ENCODE results near the gene MIXL1. TPM values are rescaled to one million over a fixed set of nuclear protein-coding genes. Genes with fewer than 3 reads are reported as not detected.
"Not testable (repeated sequence)": the region's sequence is repeated elsewhere in the genome, so short reads cannot be mapped to it uniquely, and the experiment has no call there.

Gene MIXL1
- not detected in 2 replicates for total RNA-seq (2014; rRNA removed; shearing (Covaris generic))

GRCh38 chr1:226223157-226223785 is at the start of gene MIXL1:
Gene MIXL1 (plus strand): TSS chr1:226223664. CDS start chr1:226223682, 18 bp downstream.
- DNase-seq (ENCODE audit: low read depth) = no peak

DNA sequence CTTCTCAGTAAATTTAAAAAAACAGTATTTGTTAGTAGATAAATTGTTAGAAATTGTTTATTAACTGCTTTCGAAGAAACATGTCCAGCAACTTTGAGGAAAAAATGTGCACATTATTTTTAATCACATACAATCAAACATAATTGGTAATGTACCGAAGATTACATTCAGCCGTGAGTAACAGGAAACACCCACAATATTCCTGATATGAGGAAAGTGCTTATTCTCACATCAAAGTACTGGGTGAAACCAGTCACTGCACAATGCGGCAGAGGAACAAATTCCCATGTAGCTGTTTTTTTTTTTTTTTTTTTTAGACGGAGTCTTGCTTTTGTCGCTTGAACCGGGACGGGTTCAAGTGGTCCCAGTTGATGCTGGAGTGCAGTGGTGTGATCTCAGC is 46.6 kb upstream of the MIXL1 start:
- no peak for DNase-seq (ENCODE audit: low read depth)

DNA sequence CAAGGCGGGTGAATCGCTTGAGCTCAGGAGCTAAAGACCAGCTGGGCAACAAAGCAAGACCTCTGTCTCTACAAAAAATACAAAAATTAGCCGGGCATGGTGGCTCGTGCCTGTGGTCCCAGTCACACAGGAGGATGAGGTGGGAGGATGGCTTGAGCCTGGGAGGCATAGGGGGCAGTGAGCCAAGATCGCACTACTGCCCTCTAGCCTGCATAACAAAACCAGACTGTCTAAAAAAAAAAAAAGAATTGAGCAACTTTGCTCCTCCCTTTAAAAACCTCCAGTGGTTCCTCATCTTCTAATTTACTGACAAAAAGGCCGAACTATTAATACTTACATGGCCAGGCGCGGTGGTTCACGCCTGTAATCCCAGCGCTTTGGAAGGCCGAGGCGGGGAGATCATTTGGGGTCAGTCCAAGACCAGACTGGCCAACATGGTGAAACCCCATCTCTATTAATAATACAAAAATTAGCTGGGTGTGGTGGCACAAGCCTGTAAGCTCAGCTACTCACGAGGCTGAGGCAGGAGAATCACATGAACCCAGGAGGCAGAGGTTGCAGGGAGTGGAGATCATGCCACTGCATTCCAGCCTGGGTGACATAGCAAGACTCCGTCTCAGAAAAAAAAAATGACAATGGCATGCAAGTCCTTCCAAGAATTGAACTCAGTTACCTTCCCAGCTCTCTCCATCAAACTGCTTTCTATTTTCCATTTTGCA is 41.3 kb upstream of the MIXL1 start:
- peak; percentile 84 for DNase-seq (ENCODE audit: low read depth)

- DNase-seq (ENCODE audit: low read depth) = peak; percentile 34
These were observed 38.1 kb upstream of the MIXL1 start for GRCh38 chr1:226185141-226186036.

GRCh38 chr1:226186124-226187018 is 37.1 kb upstream of the MIXL1 start, which contains the start of gene ACBD3:
Gene ACBD3 (minus strand): TSS chr1:226186741. CDS start chr1:226186675, 66 bp downstream.
- peak; percentile 83 for DNase-seq (ENCODE audit: low read depth)

- DNase-seq (ENCODE audit: low read depth) = no peak
These were observed 36.5 kb upstream of the MIXL1 start for GRCh38 chr1:226187019-226187322.

DNA sequence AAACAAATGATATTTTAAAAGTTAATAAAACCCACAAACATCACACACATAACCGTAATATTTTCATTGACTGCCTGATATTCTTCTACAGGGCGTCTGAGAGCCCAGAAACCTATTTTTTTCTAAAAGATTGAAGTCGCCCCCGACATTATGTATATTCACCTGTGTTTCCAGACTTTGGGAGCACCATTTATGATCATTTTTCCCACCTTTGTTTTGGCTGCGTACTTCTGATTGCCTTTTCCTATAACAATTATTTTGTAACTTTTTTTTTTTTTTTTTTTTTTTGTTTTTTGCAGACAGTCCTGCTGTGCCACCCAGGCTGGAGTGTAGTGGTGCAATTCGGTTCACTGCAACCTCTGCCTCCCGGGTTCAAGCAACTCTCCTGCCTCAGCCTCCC is 36.1 kb upstream of the MIXL1 start:
- DNase-seq (ENCODE audit: low read depth) = no peak

DNA sequence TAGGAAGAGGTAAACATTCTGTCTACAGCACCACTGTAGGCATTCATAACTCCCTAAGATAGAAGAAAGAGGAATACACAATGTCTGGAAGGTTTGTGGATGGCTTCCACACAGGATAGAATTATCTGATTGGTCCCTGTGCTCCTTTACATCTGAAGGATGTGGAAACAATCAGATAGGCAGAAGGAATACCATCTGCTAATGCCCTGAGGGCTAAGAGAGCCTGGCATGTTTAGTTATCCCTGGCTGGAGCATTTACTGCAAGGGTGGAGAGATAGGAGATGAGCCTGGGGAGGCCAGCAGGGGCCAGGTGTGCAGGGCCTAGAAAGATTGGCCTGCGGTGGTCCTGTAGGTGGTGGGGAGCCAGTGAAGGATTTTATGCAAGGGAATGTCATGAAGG is 28.3 kb upstream of the MIXL1 start:
- peak; percentile 19 for DNase-seq (ENCODE audit: low read depth)

DNA sequence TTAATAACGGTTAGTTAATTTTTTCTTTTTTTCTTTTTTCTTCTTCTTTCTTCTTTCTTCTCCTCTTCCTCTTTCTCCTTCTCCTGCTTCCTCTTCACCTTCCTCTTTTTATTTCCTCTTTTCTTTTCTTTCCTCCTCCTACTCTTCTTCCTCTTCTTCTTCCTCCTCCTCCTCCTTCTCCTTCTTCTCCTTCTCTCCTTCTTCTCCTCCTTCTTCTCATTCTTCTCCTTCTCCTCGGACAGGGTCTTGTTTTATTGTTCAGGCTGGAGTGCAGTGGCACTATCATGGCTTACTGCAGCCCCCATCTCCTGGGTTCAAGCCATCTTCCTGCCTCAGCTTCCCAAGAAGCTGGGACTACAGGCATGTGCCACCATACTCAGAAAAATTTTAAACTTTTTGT is 23.5 kb upstream of the MIXL1 start:
- DNase-seq (ENCODE audit: low read depth) = no peak

- DNase-seq (ENCODE audit: low read depth) = peak; percentile 10
These were observed 22.4 kb upstream of the MIXL1 start for GRCh38 chr1:226201029-226201593.

DNA sequence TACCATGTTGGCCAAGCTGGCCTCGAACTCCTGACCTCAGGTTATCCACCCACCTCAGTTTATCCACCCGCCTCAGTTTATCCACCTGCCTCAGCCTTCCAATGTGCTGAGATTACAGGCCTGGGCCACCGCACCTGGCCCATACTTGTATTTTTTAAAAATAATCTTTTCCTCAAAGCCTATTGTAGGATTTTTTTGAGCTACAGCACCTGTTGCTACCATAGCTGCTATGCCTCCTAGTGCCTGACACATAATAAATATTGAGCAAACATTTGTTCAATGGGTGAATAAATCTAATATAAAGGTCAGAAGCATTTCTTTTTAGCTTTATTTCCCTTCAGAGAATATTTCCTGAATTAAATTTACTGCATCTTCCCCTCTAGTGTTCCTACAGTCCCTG is 21.2 kb upstream of the MIXL1 start:
- DNase-seq (ENCODE audit: low read depth) = no peak

DNA sequence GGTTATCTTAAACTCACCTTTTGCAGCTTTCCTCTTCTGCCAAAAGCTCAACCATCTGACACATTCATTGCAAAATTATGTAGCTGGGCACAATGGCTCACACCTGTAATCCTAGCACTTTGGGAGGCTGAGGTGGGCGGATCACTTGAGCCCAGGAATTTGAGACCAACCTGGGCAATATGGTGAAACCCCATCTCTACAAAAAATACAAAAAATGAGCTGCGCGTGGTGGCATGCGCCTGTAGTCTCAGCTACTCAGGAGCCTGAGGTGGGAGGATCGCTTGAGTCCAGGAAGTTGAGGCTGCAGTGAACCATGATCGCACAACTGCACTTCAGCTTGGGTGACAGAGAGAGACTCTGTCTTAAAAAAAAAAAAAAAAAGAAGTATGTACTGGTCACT is 20.8 kb upstream of the MIXL1 start:
- not testable (repeated sequence) for DNase-seq (ENCODE audit: low read depth)

DNA sequence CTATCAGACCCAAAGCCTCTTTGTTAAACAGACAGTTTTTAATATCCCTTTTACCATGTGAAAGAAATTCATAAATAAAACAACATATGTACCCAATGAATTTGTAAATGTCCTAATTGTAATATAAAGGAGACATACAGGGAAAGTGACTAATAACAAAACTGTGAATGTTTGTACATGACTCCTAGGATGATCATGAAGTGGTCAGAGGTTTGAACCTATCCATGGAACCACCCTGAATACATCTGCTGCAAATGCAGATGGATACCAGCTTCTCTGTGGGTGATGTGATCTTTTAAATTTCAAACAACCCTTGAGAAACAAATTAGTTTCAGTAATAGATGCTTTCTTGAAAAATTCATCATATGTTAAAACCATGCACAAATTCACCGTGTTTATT is 20.2 kb upstream of the MIXL1 start:
- no peak for DNase-seq (ENCODE audit: low read depth)

GRCh38 chr1:226203655-226204054 is 19.8 kb upstream of the MIXL1 start:
- DNase-seq (ENCODE audit: low read depth) = no peak

DNA sequence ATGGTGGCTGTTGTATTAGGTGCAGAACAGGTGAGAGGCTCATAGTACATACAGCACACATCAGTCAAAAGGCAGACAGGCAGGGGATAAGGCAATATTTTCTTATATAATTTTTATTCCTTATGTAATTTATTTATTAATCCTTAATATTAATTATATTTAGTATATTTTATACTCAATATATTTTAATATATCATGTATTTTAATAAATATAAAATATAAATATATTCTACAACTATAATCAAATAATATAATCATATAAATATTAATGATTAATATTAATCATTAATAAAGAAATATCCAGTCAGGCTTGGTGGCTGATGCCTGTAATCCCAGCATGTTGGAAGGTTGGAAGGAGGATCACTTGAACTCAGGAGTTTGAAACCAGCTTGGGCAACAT is 19.3 kb upstream of the MIXL1 start:
- DNase-seq (ENCODE audit: low read depth) = no peak

DNA sequence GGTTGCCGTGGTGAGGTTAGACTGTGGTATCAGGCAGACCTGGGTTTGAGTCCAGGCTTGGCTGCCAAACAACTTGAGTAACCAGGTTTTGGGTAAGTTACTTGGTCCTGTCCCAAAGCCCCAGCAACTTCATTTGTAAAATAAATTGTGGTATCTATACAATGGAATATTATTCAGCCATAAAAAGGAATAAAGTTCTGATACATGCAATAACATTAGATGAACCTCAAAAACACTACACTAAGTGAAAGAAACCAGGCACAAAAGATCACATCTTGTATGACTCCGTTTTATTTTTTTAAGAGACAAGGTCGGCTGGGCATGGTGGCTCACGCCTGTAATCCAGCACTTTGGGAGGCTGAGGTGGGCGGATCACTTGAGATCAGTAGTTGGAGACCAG is 16.4 kb upstream of the MIXL1 start:
- DNase-seq (ENCODE audit: low read depth) = no peak

- DNase-seq (ENCODE audit: low read depth) = no peak
These were observed 14.0 kb upstream of the MIXL1 start for GRCh38 chr1:226209307-226210059.

GRCh38 chr1:226210571-226211176 is 12.8 kb upstream of the MIXL1 start:
- no peak for DNase-seq (ENCODE audit: low read depth)

- no peak for DNase-seq (ENCODE audit: low read depth)
These were observed 12.2 kb upstream of the MIXL1 start for GRCh38 chr1:226211181-226211821.

- no peak for DNase-seq (ENCODE audit: low read depth)
These were observed 10.9 kb upstream of the MIXL1 start for GRCh38 chr1:226212545-226212944.

Measured in RPMI7951 (cell line).